Measurements from ENCODE around the gene BTNL9.
"Not testable (repeated sequence)": the region's sequence is repeated elsewhere in the genome, so short reads cannot be mapped to it uniquely, and the experiment has no call there.

- not testable (repeated sequence) for TF ChIP-seq TAF1 (IDR thresholded peaks at IDR 0.05; ENCODE audit: borderline replicate concordance, low read depth, low read length); POLR2A (IDR thresholded peaks at IDR 0.05; ENCODE audit: low read depth, low read length); POLR2AphosphoS5 (IDR thresholded peaks at IDR 0.05; ENCODE audit: low read depth, low read length)
Observed at GRCh38 chr5:181101930-181102674, 62.0 kb downstream of the BTNL9 start.

All from GM12892 (cell line).